Fibroblast of lung (primary cell): ENCODE measurements around the gene NDST1. TPM values are rescaled to one million over a fixed set of nuclear protein-coding genes. Genes with fewer than 3 reads are reported as not detected.
A peak's percentile ranks its signal among the peaks of the same experiment; 100 is the strongest.

Source experiments
- DNase-seq, 2 donors: peaks; one replicate each; pipeline versions ENCODE4 v3.0.0 to v3.0.0-alpha.2; 2010; ENCODE audit warnings: low read depth in 2 of 2
- H2AFZ ChIP-seq: 2 replicates; pipeline ENCODE4 v1.5.1; 2012; ENCODE audit warnings: low read length, control low read depth, inconsistent platforms
- H3K27ac ChIP-seq: 2 replicates; pipeline ENCODE4 v1.5.1; 2011; ENCODE audit warnings: low read length, control low read depth; ENCODE audit not compliant: insufficient read depth
- H3K27me3 ChIP-seq: 2 replicates; pipeline ENCODE4 v1.5.1; 2011; ENCODE audit warnings: mild to moderate bottlenecking, low read length; ENCODE audit not compliant: control insufficient read depth, insufficient read depth
- H3K36me3 ChIP-seq: 2 replicates; pipeline ENCODE4 v1.5.1; 2011; ENCODE audit warnings: low read length; ENCODE audit not compliant: control insufficient read depth, insufficient read depth
- H3K4me1 ChIP-seq: 2 replicates; pipeline ENCODE4 v1.5.1; 2011; ENCODE audit warnings: low read length; ENCODE audit not compliant: control insufficient read depth, insufficient read depth; ENCODE audit errors: extremely low read depth
- H3K4me2 ChIP-seq: 2 replicates; pipeline ENCODE4 v1.5.1; 2011; ENCODE audit warnings: low read length, control low read depth; ENCODE audit not compliant: insufficient read depth; ENCODE audit errors: extremely low read depth
- H3K4me3 ChIP-seq, 4 experiments: fragments of 200-600 bp in 1 of 4; sonication (generic) in 1 of 4; replicated peaks in 1 of 4; 2 replicates each; pipeline ENCODE4 v1.5.1; 2011 to 2016; ENCODE audit warnings: low read length in 4 of 4, low read depth in 3 of 4, mild to moderate bottlenecking in 3 of 4, control low read depth in 2 of 4, inconsistent platforms in 1 of 4, mixed read lengths in 1 of 4; ENCODE audit not compliant: insufficient read depth in 1 of 4; ENCODE audit errors: control extremely low read depth in 1 of 4
- H3K79me2 ChIP-seq: 2 replicates; pipeline ENCODE4 v1.5.1; 2012; ENCODE audit warnings: mild to moderate bottlenecking, low read length, inconsistent platforms; ENCODE audit not compliant: control insufficient read depth, insufficient read depth
- H3K9ac ChIP-seq: 2 replicates; pipeline ENCODE4 v1.5.1; 2011; ENCODE audit warnings: mild to moderate bottlenecking, low read length, control low read depth; ENCODE audit not compliant: insufficient read depth
- H3K9me3 ChIP-seq: 2 replicates; pipeline ENCODE4 v1.5.1; 2012; ENCODE audit warnings: low read depth, low read length; ENCODE audit not compliant: control insufficient read depth, insufficient read depth
- H4K20me1 ChIP-seq: 2 replicates; pipeline ENCODE4 v1.5.1; 2011; ENCODE audit warnings: low read length; ENCODE audit not compliant: control insufficient read depth, insufficient read depth; ENCODE audit errors: extremely low read depth
- CTCF ChIP-seq, 2 donors: IDR thresholded peaks in 1 of 2; conservative IDR thresholded peaks in 1 of 2; 1 replicate in 1 of 2; 2 replicates in 1 of 2; pipeline ENCODE4 v1.5.1; 2011 to 2012; ENCODE audit warnings: low read length in 2 of 2, control low read depth in 1 of 2, inconsistent platforms in 1 of 2, low read depth in 1 of 2, mild to moderate bottlenecking in 1 of 2
- EZH2 ChIP-seq: IDR thresholded peaks from 2 replicates; pipeline ENCODE4 v1.5.1; 2012; ENCODE audit warnings: low read length, control low read depth, mild to moderate bottlenecking; ENCODE audit errors: missing control alignments
- polyA plus RNA-seq, 2 donors: library from polyadenylated mRNA; depleted of rRNA in 1 of 2; stranded (reverse) in 1 of 2; unstranded in 1 of 2; fragments of >200 nt; gene quantifications; 2 replicates each; pipeline ENCODE4 v1.2.1, GENCODE V29; 2011 to 2012; ENCODE audit warnings: missing spikeins in 1 of 2
- total RNA-seq: library from RNA; depleted of rRNA; stranded (reverse); fragments of >200 nt; gene quantifications from 2 replicates; pipeline ENCODE4 v1.2.1, GENCODE V29; 2014

NDST1 gene
- total and polyA plus RNA-seq, 2 donors (not counting 1 experiment from before 2014, with no cell fraction given) = 38.5 to 94.8 TPM

DNA sequence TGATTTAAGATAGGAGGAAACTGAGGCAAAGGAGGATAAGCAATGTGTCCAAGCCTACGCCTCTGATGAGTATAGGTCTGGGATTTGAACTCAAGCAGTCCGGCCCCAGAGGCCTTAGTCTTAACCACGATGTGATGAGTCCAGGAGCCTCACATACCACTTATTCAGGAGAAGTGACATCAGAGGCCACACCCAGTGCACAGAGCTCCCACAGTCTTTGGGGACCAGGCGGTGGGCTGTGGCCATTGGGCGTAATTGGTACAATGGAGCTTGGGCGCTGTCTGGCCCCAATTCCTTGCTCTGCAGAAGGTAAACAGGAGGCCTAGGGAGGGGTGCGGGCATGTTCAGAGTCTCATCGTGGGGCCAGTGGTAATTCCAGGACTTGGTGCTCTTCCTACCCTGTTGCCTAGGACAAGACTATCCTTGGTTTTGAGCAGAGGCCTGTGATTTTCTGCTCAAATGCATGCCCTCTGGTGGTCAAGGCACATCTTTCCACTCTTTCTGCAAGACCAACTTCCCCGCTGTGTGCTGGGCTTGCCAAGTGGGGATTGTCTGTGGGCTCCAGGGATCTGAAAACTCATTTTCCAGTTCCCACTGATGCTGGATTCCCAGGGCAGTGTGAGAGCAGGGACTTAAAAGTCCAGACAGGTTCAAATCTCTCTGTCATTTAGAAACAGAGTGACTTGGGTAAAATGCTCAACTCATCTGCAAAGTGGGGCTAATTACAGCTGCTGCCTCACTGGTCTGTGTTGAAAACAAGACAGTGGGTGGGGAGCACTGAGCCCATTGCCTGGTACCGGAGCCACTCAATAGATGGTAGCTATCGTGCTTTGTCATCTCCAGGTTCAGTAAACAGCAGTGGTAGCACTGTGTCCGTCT lies 15.8 kb downstream of the NDST1 start:
- Histone ChIP-seq H3K36me3 (peaks cover 20% of the 10 kb centered on the region), H3K4me2 (no peak overlapping the region), H3K4me1 (peaks cover 12% of the 10 kb centered on the region), H3K9me3 (no peaks in the 10 kb centered on the region), H3K79me2 (peaks cover 91% of the 10 kb centered on the region), H2AFZ (no peak overlapping the region), H4K20me1 (no peaks in the 10 kb centered on the region), H3K27me3 (no peaks in the 10 kb centered on the region), H3K27ac (no peak overlapping the region), H3K9ac (no peak overlapping the region), H3K4me3 (no peak overlapping the region)
- TF ChIP-seq EZH2 (no peak), CTCF (conservative IDR thresholded peaks at IDR 0.05 in 1 of 2, IDR thresholded peaks at IDR 0.05 in 1 of 2; ENCODE audit: low read depth in 1 of 2, low read length in 2 of 2) (peak; percentile 68 to 78)
- DNase-seq = peak; percentile 77 to 87

DNA sequence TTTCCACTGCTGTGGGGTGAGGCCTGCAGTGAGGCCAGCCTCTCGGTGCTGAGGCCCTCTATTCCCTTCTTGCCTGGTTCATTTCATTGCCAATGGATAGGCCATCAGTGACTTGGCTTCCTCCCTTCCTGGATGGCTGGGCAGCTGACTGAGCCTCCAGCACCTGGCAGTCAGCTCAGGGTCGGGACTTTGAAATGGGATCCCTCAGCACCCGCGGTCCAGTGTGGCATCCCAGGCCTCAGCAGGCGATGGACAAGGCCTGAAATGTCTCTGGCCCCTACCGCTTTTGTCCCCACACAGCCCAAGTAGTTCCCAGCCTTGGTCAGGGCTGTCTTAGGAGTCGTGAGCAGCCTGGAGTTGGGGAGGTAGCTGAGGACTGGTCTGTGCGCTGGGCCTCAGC lies 17.2 kb downstream of the NDST1 start:
- Histone ChIP-seq H3K9me3 (no peaks in the 10 kb centered on the region), H3K4me2 (no peak overlapping the region), H3K9ac (no peak overlapping the region), H3K4me1 (peaks cover 12% of the 10 kb centered on the region), H3K36me3 (peaks cover 18% of the 10 kb centered on the region), H3K27ac (no peak overlapping the region), H2AFZ (no peak overlapping the region), H4K20me1 (no peaks in the 10 kb centered on the region), H3K4me3 (no peak overlapping the region), H3K79me2 (peaks cover 89% of the 10 kb centered on the region), H3K27me3 (no peaks in the 10 kb centered on the region)
- TF ChIP-seq EZH2 (no peak), CTCF (conservative IDR thresholded peaks at IDR 0.05 in 1 of 2, IDR thresholded peaks at IDR 0.05 in 1 of 2; ENCODE audit: low read depth in 1 of 2, low read length in 2 of 2) (no peak)
- no peak for DNase-seq

GRCh38 chr5:150525781-150526180 lies 17.9 kb downstream of the NDST1 start:
- no peak for DNase-seq
- H4K20me1 ChIP-seq = no peaks in the 10 kb centered on the region

More at GRCh38 chr5:150525781-150526180, 17.9 kb downstream of the NDST1 start:
- H3K4me3 ChIP-seq = no peak overlapping the region
- peaks cover 17% of the 10 kb centered on the region for H3K36me3 ChIP-seq
- no peak overlapping the region for H2AFZ ChIP-seq
- H3K9ac ChIP-seq = no peak overlapping the region
- H3K27ac ChIP-seq = no peak overlapping the region
- H3K4me1 ChIP-seq = peaks cover 12% of the 10 kb centered on the region
- no peaks in the 10 kb centered on the region for H3K9me3 ChIP-seq
- TF ChIP-seq EZH2 (no peak), CTCF (conservative IDR thresholded peaks at IDR 0.05 in 1 of 2, IDR thresholded peaks at IDR 0.05 in 1 of 2; ENCODE audit: low read depth in 1 of 2, low read length in 2 of 2) (no peak)
- no peak overlapping the region for H3K4me2 ChIP-seq
- H3K27me3 ChIP-seq = no peaks in the 10 kb centered on the region
- H3K79me2 ChIP-seq = peaks cover 86% of the 10 kb centered on the region
